Measurements from ENCODE around the gene CHTF18.
"Not testable (repeated sequence)": the region's sequence is repeated elsewhere in the genome, so short reads cannot be mapped to it uniquely, and the experiment has no call there.

Gene CHTF18

GRCh38 chr16:788399-789126 lies at the start of gene CHTF18:
CHTF18 (plus strand) TSS chr16:788620; CDS start chr16:788685, 65 bp downstream.
- DNase-seq (ENCODE audit: low read depth) = peak; percentile 98
- Histone ChIP-seq H3K4me3 (ENCODE audit: low read length) (peak within 1 kb of the TSS; percentile 93), H3K9ac (ENCODE audit: low read length) (peak within 1 kb of the TSS; percentile 93), H3K4me1 (ENCODE audit: control insufficient read depth, insufficient read depth, low read length) (peaks cover 7% of the 10 kb centered on the region), H3K27me3 (replicated peaks; ENCODE audit: control insufficient read depth, insufficient read depth, low read length) (no peaks in the 10 kb centered on the region), H3K9me3 (ENCODE audit: control insufficient read depth, low read length) (no peaks in the 10 kb centered on the region), H3K36me3 (ENCODE audit: control insufficient read depth, insufficient read depth, low read length, severe bottlenecking) (peaks cover 5% of the 10 kb centered on the region)

DNA sequence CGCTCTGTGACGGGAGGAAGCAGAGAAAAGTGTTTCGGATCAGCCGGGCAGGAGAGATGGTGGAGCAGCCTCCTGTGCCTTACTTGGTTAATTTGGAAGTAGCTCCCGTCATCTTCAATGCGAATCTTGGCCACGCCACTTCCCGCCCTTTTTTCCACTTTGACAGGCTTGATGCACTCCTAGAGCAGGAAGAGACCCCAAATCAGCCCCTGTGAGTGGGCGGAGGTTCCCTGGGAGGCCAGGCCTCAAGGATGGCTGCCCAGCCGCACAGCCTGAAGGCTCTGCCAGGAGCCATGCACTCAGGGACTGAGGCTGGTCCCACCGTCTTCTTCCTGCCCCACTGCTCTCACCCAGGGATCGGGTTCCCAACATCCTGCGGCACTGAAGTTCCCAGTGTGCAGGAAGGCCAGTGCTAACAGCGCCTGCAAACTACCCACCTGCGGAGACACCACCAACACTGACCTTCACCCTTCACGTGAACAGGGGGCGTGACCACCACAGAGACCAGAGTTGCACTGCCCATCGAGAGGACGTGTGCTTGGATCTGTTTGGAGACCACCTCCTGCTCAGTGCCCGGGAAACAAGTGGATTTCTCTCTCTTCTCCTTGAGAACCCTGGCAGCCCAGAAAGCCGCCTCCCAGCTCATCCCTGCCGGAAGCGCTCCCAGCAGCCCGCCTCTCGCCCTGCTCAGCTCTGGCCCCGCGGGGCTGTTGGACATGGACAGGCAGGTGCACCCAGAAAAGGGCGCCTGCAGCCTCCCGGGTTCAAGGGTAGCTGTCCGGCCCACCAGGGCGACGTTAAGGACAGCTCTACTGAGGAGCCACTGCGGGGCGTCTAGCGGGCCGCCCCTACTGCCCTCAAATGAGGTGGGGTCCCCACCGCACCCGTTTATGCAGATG lies 48.6 kb upstream of the CHTF18 start:
- peak overlapping the region; percentile 96 for H3K9ac ChIP-seq (ENCODE audit: low read length)

DNA sequence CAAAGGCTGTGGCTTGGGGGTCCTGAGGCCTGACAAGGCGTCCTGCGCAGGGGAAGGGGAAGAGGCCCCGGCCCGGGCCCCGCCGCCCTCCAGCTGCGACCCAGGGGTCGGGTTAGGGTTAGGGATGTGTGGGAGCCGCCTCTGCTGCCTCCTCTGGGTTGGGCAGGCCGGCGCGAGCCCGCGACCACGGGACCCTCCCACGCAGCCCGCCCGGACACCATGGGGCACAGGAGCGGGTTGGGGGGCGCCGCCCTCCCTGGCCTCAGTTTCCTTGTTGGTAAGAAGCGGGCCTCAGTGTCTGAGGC lies 48.0 kb upstream of the CHTF18 start:
- DNase-seq (ENCODE audit: low read depth) = no peak
- Histone ChIP-seq H3K4me1 (ENCODE audit: control insufficient read depth, insufficient read depth, low read length) (peaks cover 7% of the 10 kb centered on the region), H3K27me3 (replicated peaks; ENCODE audit: control insufficient read depth, insufficient read depth, low read length) (peaks cover 3% of the 10 kb centered on the region), H3K9me3 (ENCODE audit: control insufficient read depth, low read length) (no peaks in the 10 kb centered on the region), H3K36me3 (ENCODE audit: control insufficient read depth, insufficient read depth, low read length, severe bottlenecking) (peaks cover 21% of the 10 kb centered on the region), H3K4me3 (ENCODE audit: low read length) (peak overlapping the region; percentile 93), H3K9ac (ENCODE audit: low read length) (peak overlapping the region; percentile 96)

More for the DNA sequence above, 48.6 kb upstream of the CHTF18 start:
- peaks cover 7% of the 10 kb centered on the region for H3K4me1 ChIP-seq (ENCODE audit: control insufficient read depth, insufficient read depth, low read length)
- no peak for DNase-seq (ENCODE audit: low read depth)
- H3K4me3 ChIP-seq (ENCODE audit: low read length) = peak overlapping the region; percentile 93
- peaks cover 26% of the 10 kb centered on the region for H3K36me3 ChIP-seq (ENCODE audit: control insufficient read depth, insufficient read depth, low read length, severe bottlenecking)
- H3K9me3 ChIP-seq (ENCODE audit: control insufficient read depth, low read length) = no peaks in the 10 kb centered on the region
- H3K27me3 ChIP-seq (replicated peaks; ENCODE audit: control insufficient read depth, insufficient read depth, low read length) = peaks cover 3% of the 10 kb centered on the region

DNA sequence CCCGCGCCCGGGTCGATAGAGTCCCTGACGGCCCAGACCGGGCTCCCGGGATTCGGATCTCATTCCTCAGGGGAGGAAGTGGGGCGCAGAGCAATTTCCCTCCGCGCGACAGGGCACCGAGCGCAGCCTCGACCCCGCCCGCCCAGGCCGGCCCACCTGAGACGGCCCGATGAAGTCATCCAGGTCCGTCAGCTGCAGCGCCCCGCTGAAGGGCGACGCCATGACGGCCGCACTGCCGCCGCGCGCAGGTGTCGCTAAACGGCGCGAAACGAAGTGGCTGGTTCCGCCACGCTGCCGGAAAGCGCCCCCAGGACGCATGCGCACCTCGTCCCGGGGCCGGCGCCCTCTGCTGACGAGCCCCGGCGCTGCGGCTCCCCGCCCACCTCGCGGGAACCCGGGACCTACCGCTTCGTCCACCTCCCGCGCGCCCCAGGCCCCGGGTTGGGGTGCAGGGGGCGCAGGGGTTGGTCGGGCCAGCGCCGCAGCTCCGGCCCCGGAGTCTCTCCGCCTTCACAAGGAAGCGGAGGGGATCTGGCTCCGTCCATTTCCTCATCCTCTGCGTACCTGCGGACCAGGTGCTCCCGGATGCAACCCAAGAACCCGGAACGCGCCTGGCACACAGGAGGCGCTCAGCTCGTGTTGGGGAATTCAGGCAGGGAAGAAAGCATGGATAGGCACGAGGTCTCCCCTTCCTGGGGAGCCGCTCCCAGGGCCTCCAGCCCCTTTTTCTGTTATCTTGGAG lies 47.5 kb upstream of the CHTF18 start, which contains the start of gene CIAO3:
TSS of gene CIAO3 (minus strand) at position 234 of the 742 bp plus-strand sequence. CDS start at position 222, 12 bp downstream.
- Histone ChIP-seq H3K27me3 (replicated peaks; ENCODE audit: control insufficient read depth, insufficient read depth, low read length) (peaks cover 3% of the 10 kb centered on the region), H3K4me3 (ENCODE audit: low read length) (peak within 1 kb of the TSS; percentile 93), H3K36me3 (ENCODE audit: control insufficient read depth, insufficient read depth, low read length, severe bottlenecking) (peaks cover 16% of the 10 kb centered on the region), H3K4me1 (ENCODE audit: control insufficient read depth, insufficient read depth, low read length) (peaks cover 7% of the 10 kb centered on the region), H3K9ac (ENCODE audit: low read length) (peak within 1 kb of the TSS; percentile 96), H3K9me3 (ENCODE audit: control insufficient read depth, low read length) (no peaks in the 10 kb centered on the region)
- peak; percentile 95 for DNase-seq (ENCODE audit: low read depth)

- no peaks in the 10 kb centered on the region for H3K9me3 ChIP-seq (ENCODE audit: control insufficient read depth, low read length)
- no peak for DNase-seq (ENCODE audit: low read depth)
- H3K27me3 ChIP-seq (replicated peaks; ENCODE audit: control insufficient read depth, insufficient read depth, low read length) = peaks cover 3% of the 10 kb centered on the region
- peaks cover 7% of the 10 kb centered on the region for H3K4me1 ChIP-seq (ENCODE audit: control insufficient read depth, insufficient read depth, low read length)
- peaks cover 4% of the 10 kb centered on the region for H3K36me3 ChIP-seq (ENCODE audit: control insufficient read depth, insufficient read depth, low read length, severe bottlenecking)
- H3K4me3 ChIP-seq (ENCODE audit: low read length) = no peak overlapping the region
- H3K9ac ChIP-seq (ENCODE audit: low read length) = no peak overlapping the region
Measured at GRCh38 chr16:741986-742629, 46.3 kb upstream of the CHTF18 start.

GRCh38 chr16:742894-743293 lies 45.5 kb upstream of the CHTF18 start:
- H3K9ac ChIP-seq (ENCODE audit: low read length); H3K9me3 ChIP-seq (ENCODE audit: control insufficient read depth, low read length); H3K27me3 ChIP-seq (replicated peaks; ENCODE audit: control insufficient read depth, insufficient read depth, low read length); DNase-seq (ENCODE audit: low read depth); H3K4me1 ChIP-seq (ENCODE audit: control insufficient read depth, insufficient read depth, low read length); H3K4me3 ChIP-seq (ENCODE audit: low read length); H3K36me3 ChIP-seq (ENCODE audit: control insufficient read depth, insufficient read depth, low read length, severe bottlenecking): not testable (repeated sequence)

DNA sequence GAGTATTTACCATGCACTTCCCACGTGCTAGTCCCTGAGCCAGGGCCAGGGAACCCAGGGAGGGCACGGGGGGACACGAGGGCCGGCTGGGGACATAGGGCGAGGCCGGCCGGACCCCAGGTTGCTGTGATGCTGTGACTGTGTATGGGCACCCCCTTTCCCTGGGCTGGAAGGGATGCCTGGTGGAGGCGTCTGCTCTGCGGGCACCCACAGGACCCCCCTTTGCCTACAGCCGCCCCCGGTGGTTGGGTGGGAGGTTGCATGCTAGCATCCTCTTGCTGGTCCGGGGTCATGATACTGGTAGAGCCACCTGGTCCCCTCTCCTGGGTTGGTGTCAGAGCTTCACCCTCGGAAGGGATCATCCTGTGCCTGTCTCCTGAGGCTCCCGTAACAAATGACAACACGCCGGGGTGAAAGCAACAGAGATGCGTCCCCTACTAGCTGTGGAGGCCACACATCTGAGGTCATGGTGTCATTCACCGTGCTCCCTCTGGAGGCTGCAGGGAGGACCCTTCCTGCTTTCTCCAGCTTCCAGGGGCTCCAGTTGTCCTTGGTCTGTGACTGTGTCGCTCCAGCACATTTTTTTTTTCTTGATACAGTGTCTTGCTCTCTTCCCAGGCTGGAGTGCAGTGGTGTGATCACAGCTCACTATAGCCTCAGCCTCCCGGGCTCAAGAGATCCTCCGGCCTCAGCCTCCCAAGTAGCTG lies 44.5 kb upstream of the CHTF18 start:
- Histone ChIP-seq H3K36me3 (ENCODE audit: control insufficient read depth, insufficient read depth, low read length, severe bottlenecking) (no peaks in the 10 kb centered on the region), H3K9me3 (ENCODE audit: control insufficient read depth, low read length) (no peaks in the 10 kb centered on the region), H3K27me3 (replicated peaks; ENCODE audit: control insufficient read depth, insufficient read depth, low read length) (peaks cover 3% of the 10 kb centered on the region), H3K4me3 (ENCODE audit: low read length) (no peak overlapping the region), H3K4me1 (ENCODE audit: control insufficient read depth, insufficient read depth, low read length) (peaks cover 12% of the 10 kb centered on the region), H3K9ac (ENCODE audit: low read length) (no peak overlapping the region)
- no peak for DNase-seq (ENCODE audit: low read depth)

GRCh38 chr16:745739-746138 lies 42.7 kb upstream of the CHTF18 start:
- H3K4me1 ChIP-seq (ENCODE audit: control insufficient read depth, insufficient read depth, low read length) = peaks cover 16% of the 10 kb centered on the region
- peaks cover 3% of the 10 kb centered on the region for H3K27me3 ChIP-seq (replicated peaks; ENCODE audit: control insufficient read depth, insufficient read depth, low read length)
- H3K9ac ChIP-seq (ENCODE audit: low read length) = no peak overlapping the region
- no peaks in the 10 kb centered on the region for H3K9me3 ChIP-seq (ENCODE audit: control insufficient read depth, low read length)
- no peak overlapping the region for H3K4me3 ChIP-seq (ENCODE audit: low read length)
- DNase-seq (ENCODE audit: low read depth) = no peak
- no peaks in the 10 kb centered on the region for H3K36me3 ChIP-seq (ENCODE audit: control insufficient read depth, insufficient read depth, low read length, severe bottlenecking)

- H3K9ac ChIP-seq (ENCODE audit: low read length) = no peak overlapping the region
- no peak overlapping the region for H3K4me3 ChIP-seq (ENCODE audit: low read length)
- H3K9me3 ChIP-seq (ENCODE audit: control insufficient read depth, low read length) = no peaks in the 10 kb centered on the region
- H3K4me1 ChIP-seq (ENCODE audit: control insufficient read depth, insufficient read depth, low read length) = peaks cover 21% of the 10 kb centered on the region
- no peak for DNase-seq (ENCODE audit: low read depth)
- H3K27me3 ChIP-seq (replicated peaks; ENCODE audit: control insufficient read depth, insufficient read depth, low read length) = peaks cover 10% of the 10 kb centered on the region
- H3K36me3 ChIP-seq (ENCODE audit: control insufficient read depth, insufficient read depth, low read length, severe bottlenecking) = no peaks in the 10 kb centered on the region
Measured at GRCh38 chr16:746637-747036, 41.8 kb upstream of the CHTF18 start.

GRCh38 chr16:747978-748746 lies 40.3 kb upstream of the CHTF18 start:
- no peaks in the 10 kb centered on the region for H3K9me3 ChIP-seq (ENCODE audit: control insufficient read depth, low read length)
- H3K9ac ChIP-seq (ENCODE audit: low read length) = no peak overlapping the region
- no peak for DNase-seq (ENCODE audit: low read depth)
- H3K4me1 ChIP-seq (ENCODE audit: control insufficient read depth, insufficient read depth, low read length) = peaks cover 26% of the 10 kb centered on the region
- H3K27me3 ChIP-seq (replicated peaks; ENCODE audit: control insufficient read depth, insufficient read depth, low read length) = peaks cover 20% of the 10 kb centered on the region
- H3K4me3 ChIP-seq (ENCODE audit: low read length) = no peak overlapping the region
- H3K36me3 ChIP-seq (ENCODE audit: control insufficient read depth, insufficient read depth, low read length, severe bottlenecking) = no peaks in the 10 kb centered on the region
